Placental epithelial cell (primary cell): ENCODE data around the gene LRRIQ1. TPM values are rescaled to one million over a fixed set of nuclear protein-coding genes. Genes with fewer than 3 reads are reported as not detected.

Experiments
- total RNA-seq: library from RNA; depleted of rRNA; stranded (reverse); fragments of >200 nt; gene quantifications from 2 replicates; pipeline ENCODE4 v1.2.3, GENCODE V29; 2012

Gene LRRIQ1, protein sequence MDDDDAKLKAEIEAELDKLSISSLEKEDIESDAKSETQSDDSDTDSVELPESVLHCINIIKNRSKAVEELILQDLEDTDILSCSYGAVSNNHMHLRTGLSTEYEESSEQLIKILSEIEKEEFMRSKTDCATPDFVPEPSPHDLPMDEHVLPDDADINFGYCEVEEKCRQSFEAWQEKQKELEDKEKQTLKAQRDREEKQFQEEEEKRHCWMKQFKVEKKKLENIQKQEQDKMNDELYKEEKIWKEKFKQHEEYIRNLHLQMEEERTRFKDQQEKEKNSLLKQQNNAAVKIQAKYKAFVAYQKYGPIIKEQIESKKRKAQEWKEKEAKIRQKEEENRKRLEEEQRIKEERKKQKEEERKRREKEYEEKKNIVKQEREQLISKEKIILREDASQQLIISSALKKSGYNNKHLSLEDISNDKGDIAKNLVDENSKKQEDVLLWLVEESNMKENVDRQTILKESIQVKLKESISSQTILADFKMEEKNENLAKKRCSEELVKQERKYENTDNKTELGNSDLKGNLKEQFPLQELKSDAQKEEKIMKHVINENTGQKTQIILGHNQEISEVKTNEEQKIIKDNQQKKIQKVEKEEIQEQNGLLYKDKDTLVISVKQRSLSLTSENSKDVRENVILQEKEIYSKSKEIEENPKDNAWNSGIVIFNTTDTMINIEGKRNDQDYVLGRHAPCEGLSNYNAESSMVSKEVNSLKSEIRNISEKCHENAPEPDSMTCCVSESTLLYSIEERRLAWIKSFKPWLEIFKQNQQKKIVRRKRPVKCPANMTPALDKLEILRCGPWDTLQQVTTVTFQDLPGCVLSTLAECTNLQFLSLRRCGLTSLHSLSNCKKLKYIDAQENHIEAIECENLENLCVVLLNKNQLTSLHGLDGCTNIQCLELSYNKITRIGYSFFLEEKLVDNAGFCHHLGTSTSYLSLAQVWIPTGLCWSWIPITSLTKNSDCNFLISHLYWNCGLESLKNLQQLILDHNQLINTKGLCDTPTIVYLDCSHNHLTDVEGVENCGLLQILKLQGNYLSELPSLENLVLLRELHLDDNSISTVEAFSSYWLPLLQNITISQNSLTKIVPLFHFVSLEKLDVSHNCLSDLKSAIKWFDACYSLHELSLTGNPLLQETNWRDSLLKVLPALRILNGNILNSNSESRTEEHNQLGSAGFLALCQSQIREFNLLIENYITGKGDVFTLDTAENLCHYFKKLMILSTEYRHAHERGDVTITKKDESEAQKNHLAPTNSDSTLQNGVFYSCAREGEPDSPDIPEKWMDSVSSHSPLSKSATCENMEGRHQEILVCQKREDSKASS (N-terminal part only)
- total RNA-seq, result under 0.01 and 0.43 TPM in 2 replicates

GRCh38 chr12:85036234-85036707, at the start of gene LRRIQ1, which contains the start of gene TSPAN19:
Gene LRRIQ1 (plus strand): TSS chr12:85036351. CDS start chr12:85038177, 1,826 bp downstream.
Gene TSPAN19 (minus strand): TSS chr12:85036277. CDS start chr12:85029946, 6,331 bp downstream.

DNA sequence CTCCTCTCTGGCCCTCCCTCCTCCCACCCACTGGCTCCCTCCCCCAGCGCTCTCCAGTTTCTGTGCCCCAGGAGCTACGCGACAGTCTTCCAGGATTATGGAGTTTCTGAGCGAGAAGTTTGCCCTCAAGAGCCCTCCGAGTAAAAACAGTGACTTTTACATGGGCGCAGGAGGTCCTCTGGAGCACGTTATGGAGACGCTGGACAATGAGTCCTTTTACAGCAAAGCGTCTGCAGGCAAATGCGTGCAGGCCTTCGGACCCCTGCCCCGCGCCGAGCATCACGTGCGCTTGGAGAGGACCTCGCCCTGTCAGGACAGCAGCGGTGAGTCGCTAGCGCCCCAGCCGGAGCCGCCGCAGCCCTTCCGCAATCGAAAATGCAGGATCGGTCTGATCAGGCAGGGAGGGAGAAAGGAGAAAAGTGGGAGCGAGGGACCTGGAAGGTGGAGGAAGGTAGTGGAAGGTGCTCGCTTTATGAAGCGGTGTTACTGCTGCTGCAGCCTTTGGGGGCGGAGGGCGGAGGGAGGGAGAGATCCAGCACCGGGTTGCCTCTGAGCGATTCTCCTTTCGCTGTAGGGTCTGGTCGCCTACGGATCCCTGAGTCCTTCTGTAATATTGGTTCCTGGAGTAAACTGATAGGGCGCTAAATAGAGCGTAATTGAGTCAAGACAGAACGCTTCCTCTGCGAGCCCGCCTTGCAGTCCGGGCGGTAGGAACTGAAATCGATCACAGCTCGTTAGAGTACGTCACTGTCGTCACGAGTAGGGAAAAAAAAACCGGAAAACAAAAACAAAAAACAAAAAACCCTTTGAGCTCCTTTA, 244.2 kb downstream of the LRRIQ1 start, which contains the start of gene ALX1:
ALX1 (plus strand) TSS at position 56 of the 819 bp plus-strand sequence; CDS start at position 98, 42 bp downstream.

Other genes starting within 250 kb of the LRRIQ1 start
- 0.79 and 3.8 TPM in 2 replicates for gene SLC6A15, start 123.6 kb upstream of the LRRIQ1 start, total RNA-seq
- gene TSPAN19, start 74 bp upstream of the LRRIQ1 start, total RNA-seq, result not detected in 2 replicates
- gene ALX1, start 243.9 kb downstream of the LRRIQ1 start, total RNA-seq, result not detected in 2 replicates